Fibroblast of lung (primary cell): ENCODE measurements around the gene OSM.

Experiments
- EZH2 ChIP-seq: IDR thresholded peaks from 2 replicates; pipeline ENCODE4 v1.5.1; 2012; ENCODE audit warnings: low read length, control low read depth, mild to moderate bottlenecking; ENCODE audit errors: missing control alignments
- TF ChIP-seq, protein P1 (sequence below), 2 donors: IDR thresholded peaks in 1 of 2; conservative IDR thresholded peaks in 1 of 2; 1 replicate in 1 of 2; 2 replicates in 1 of 2; pipeline ENCODE4 v1.5.1; 2011 to 2012; ENCODE audit warnings: low read length in 2 of 2, control low read depth in 1 of 2, inconsistent platforms in 1 of 2, low read depth in 1 of 2, mild to moderate bottlenecking in 1 of 2

DNA sequence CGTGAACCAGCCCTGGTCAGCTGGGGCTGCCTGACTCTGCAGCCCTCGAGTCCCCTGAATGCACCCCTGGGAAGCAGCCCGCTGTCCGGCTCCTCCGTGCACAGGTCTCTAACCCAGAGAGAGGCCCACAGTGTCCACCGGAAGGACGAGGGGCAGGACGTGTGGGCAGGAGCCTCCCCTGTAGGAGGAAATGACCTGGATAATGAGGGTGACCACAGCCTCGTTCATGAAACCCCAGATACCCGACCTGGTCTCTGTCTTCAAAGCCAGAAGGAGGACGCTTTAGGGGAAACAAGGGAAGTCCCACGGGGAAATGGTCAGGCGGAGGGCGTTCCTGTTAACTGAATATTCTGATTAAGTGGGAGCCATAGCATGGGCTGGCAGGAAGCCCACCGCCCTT is 43.3 kb downstream of the OSM start:
- TF ChIP-seq, protein P1, sequence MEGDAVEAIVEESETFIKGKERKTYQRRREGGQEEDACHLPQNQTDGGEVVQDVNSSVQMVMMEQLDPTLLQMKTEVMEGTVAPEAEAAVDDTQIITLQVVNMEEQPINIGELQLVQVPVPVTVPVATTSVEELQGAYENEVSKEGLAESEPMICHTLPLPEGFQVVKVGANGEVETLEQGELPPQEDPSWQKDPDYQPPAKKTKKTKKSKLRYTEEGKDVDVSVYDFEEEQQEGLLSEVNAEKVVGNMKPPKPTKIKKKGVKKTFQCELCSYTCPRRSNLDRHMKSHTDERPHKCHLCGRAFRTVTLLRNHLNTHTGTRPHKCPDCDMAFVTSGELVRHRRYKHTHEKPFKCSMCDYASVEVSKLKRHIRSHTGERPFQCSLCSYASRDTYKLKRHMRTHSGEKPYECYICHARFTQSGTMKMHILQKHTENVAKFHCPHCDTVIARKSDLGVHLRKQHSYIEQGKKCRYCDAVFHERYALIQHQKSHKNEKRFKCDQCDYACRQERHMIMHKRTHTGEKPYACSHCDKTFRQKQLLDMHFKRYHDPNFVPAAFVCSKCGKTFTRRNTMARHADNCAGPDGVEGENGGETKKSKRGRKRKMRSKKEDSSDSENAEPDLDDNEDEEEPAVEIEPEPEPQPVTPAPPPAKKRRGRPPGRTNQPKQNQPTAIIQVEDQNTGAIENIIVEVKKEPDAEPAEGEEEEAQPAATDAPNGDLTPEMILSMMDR (conservative IDR thresholded peaks at IDR 0.05 in 1 of 2, IDR thresholded peaks at IDR 0.05 in 1 of 2; ENCODE audit: low read depth in 1 of 2, low read length in 2 of 2), result no peak
- TF ChIP-seq EZH2, result no peak
